AG08396 (cell line): Measurements from ENCODE around the gene CD99.
"Not testable (repeated sequence)": the region's sequence is repeated elsewhere in the genome, so short reads cannot be mapped to it uniquely, and the experiment has no call there.

Experiments
- DNase-seq: peaks from one replicate; pipeline ENCODE4 v3.0.0; 2012; ENCODE audit warnings: low spot score, mixed read lengths

CD99 gene

GRCh38 chrX:2690856-2691542 lies at the start of gene CD99:
Gene CD99 (plus strand): TSS chrX:2691295. CDS start chrX:2691361, 66 bp downstream.
- peak; percentile 95 for DNase-seq

GRCh38 chrX:2642146-2642545 lies 48.9 kb upstream of the CD99 start:
- no peak for DNase-seq

GRCh38 chrX:2642791-2643190 lies 48.3 kb upstream of the CD99 start:
- DNase-seq = no peak

GRCh38 chrX:2643880-2644279 lies 47.2 kb upstream of the CD99 start:
- no peak for DNase-seq

- DNase-seq = no peak
These were observed 45.5 kb upstream of the CD99 start for GRCh38 chrX:2645563-2645962.

GRCh38 chrX:2647627-2648026 lies 43.5 kb upstream of the CD99 start:
- DNase-seq = no peak

GRCh38 chrX:2650037-2650436 lies 41.1 kb upstream of the CD99 start:
- no peak for DNase-seq

GRCh38 chrX:2650865-2651264 lies 40.2 kb upstream of the CD99 start:
- DNase-seq = no peak

- DNase-seq = no peak
These were observed 39.0 kb upstream of the CD99 start for GRCh38 chrX:2652106-2652505.

- DNase-seq = no peak
These were observed 36.4 kb upstream of the CD99 start for GRCh38 chrX:2654436-2655340.

GRCh38 chrX:2656257-2656836 lies 34.7 kb upstream of the CD99 start:
- DNase-seq = no peak

- DNase-seq = no peak
These were observed 33.5 kb upstream of the CD99 start for GRCh38 chrX:2657532-2658113.

- no peak for DNase-seq
These were observed 32.4 kb upstream of the CD99 start for GRCh38 chrX:2658585-2659292.

- DNase-seq = no peak
These were observed 28.5 kb upstream of the CD99 start for GRCh38 chrX:2662586-2662985.

GRCh38 chrX:2664502-2664901 lies 26.6 kb upstream of the CD99 start:
- peak; percentile 39 for DNase-seq

- DNase-seq = no peak
These were observed 25.4 kb upstream of the CD99 start for GRCh38 chrX:2665387-2666304.

GRCh38 chrX:2666491-2666890 lies 24.6 kb upstream of the CD99 start:
- DNase-seq = no peak

- no peak for DNase-seq
These were observed 20.1 kb upstream of the CD99 start for GRCh38 chrX:2670978-2671377.

- DNase-seq = no peak
These were observed 19.0 kb upstream of the CD99 start for GRCh38 chrX:2672084-2672483.

- no peak for DNase-seq
These were observed 17.5 kb upstream of the CD99 start for GRCh38 chrX:2673611-2674010.

- not testable (repeated sequence) for DNase-seq
These were observed 15.4 kb upstream of the CD99 start for GRCh38 chrX:2675657-2676200.
